22Rv1 (cell line): ENCODE results near the gene CAMK2B.

ENCODE experiments used
- CTCF ChIP-seq: fragments of 450-650 bp; IDR thresholded peaks from 2 replicates; pipeline ENCODE4 v1.5.1; 2017; ENCODE audit warnings: mild to moderate bottlenecking
- ZFX ChIP-seq: fragments of 450-650 bp; IDR thresholded peaks from 2 replicates; pipeline ENCODE4 v1.6.1; 2017; ENCODE audit warnings: antibody characterized with exemption, borderline replicate concordance

- TF ChIP-seq CTCF (no peak), ZFX (no peak)
Observed at GRCh38 chr7:44334734-44335097, 9.3 kb upstream of the CAMK2B start.
